GM23338 (cell line): Measurements from ENCODE around the gene PACS1. TPM values are rescaled to one million over a fixed set of nuclear protein-coding genes. Genes with fewer than 3 reads are reported as not detected.

Source experiments
- ATAC-seq: fragments of 200-7000 bp; cut with Tn5 transposase; 3 replicates; pipeline ENCODE4 v1.9.1; 2020
- DNase-seq: peaks from one replicate; pipeline ENCODE4 v3.0.0-alpha.2; 2015; ENCODE audit warnings: low spot score
- H2AFZ ChIP-seq: fragments of 200-600 bp; sonication (generic); 2 replicates; pipeline ENCODE4 v1.8.0; 2016; ENCODE audit warnings: antibody characterized with exemption, mild to moderate bottlenecking, moderate library complexity
- H3F3A ChIP-seq: fragments of 200-600 bp; sonication (generic); replicated peaks from 2 replicates; pipeline ENCODE4 v1.8.0; 2017; ENCODE audit warnings: antibody characterized with exemption, mixed run types, low read depth
- H3K27ac ChIP-seq: fragments of 200-600 bp; sonication (generic); 2 replicates; pipeline ENCODE4 v1.6.1; 2016; ENCODE audit warnings: low read depth
- H3K27me3 ChIP-seq: fragments of 200-600 bp; sonication (generic); 2 replicates; pipeline ENCODE4 v1.8.0; 2016; ENCODE audit warnings: mild to moderate bottlenecking, mixed run types, moderate library complexity; ENCODE audit not compliant: insufficient read depth
- H3K36me3 ChIP-seq: fragments of 200-600 bp; sonication (generic); 2 replicates; pipeline ENCODE4 v1.8.0; 2016; ENCODE audit warnings: mild to moderate bottlenecking; ENCODE audit not compliant: insufficient read depth
- H3K4me1 ChIP-seq: fragments of 200-600 bp; sonication (generic); 2 replicates; pipeline ENCODE4 v1.8.0; 2016; ENCODE audit warnings: mild to moderate bottlenecking, moderate library complexity; ENCODE audit not compliant: insufficient read depth
- H3K4me2 ChIP-seq: fragments of 200-600 bp; sonication (generic); 2 replicates; pipeline ENCODE4 v1.7.1; 2017; ENCODE audit warnings: mixed run types
- H3K4me3 ChIP-seq: fragments of 200-600 bp; sonication (generic); 2 replicates; pipeline ENCODE4 v1.6.1; 2016; ENCODE audit warnings: mixed run types
- H3K79me2 ChIP-seq: fragments of 200-600 bp; sonication (generic); replicated peaks from 2 replicates; pipeline ENCODE4 v1.8.0; 2017; ENCODE audit warnings: mild to moderate bottlenecking; ENCODE audit not compliant: insufficient read depth
- H3K9me2 ChIP-seq: fragments of 200-600 bp; sonication (generic); 2 replicates; pipeline ENCODE4 v1.8.0; 2017; ENCODE audit not compliant: insufficient read depth
- H4K20me1 ChIP-seq: fragments of 200-600 bp; sonication (generic); replicated peaks from 2 replicates; pipeline ENCODE4 v1.8.0; 2017; ENCODE audit warnings: mild to moderate bottlenecking; ENCODE audit not compliant: insufficient read depth
- H3K27ac Mint-ChIP-seq: 2 replicates; pipeline ENCODE4 v1.8.0; 2020; ENCODE audit warnings: inconsistent platforms, mild to moderate bottlenecking, moderate library complexity, mixed read lengths
- H3K27me3 Mint-ChIP-seq: 3 replicates; pipeline ENCODE4 v1.8.0; 2022; ENCODE audit warnings: low read depth, mild to moderate bottlenecking, moderate library complexity, mixed read lengths, inconsistent platforms; ENCODE audit not compliant: insufficient read depth, poor library complexity
- H3K36me3 Mint-ChIP-seq: 3 replicates; pipeline ENCODE4 v1.8.0; 2021; ENCODE audit warnings: low read depth, mild to moderate bottlenecking, inconsistent platforms, moderate library complexity, mixed read lengths
- H3K4me1 Mint-ChIP-seq: 3 replicates; pipeline ENCODE4 v1.8.0; 2020; ENCODE audit warnings: mild to moderate bottlenecking, inconsistent platforms, mixed read lengths
- H3K4me3 Mint-ChIP-seq: 3 replicates; pipeline ENCODE4 v1.8.0; 2021; ENCODE audit warnings: moderate library complexity, mild to moderate bottlenecking, inconsistent platforms, mixed read lengths
- H3K9me3 Mint-ChIP-seq: 3 replicates; pipeline ENCODE4 v1.8.0; 2020; ENCODE audit warnings: moderate library complexity, mild to moderate bottlenecking, inconsistent platforms, mixed read lengths
- CREB1 ChIP-seq: fragments of 250-450 bp; sonication (Bioruptor Pico); IDR thresholded peaks from 2 replicates; pipeline ENCODE4 v1.5.0; 2020; ENCODE audit warnings: low read depth, mild to moderate bottlenecking, moderate library complexity
- EZH2 ChIP-seq: fragments of 200-600 bp; sonication (generic); IDR thresholded peaks from one replicate; pipeline ENCODE4 v1.8.0; 2017; ENCODE audit warnings: antibody characterized with exemption, mild to moderate bottlenecking, low read depth; ENCODE audit not compliant: unreplicated experiment
- EZH2phosphoT487 ChIP-seq: fragments of 200-600 bp; sonication (generic); IDR thresholded peaks from one replicate; pipeline ENCODE4 v1.8.1; 2018; ENCODE audit warnings: antibody characterized with exemption; ENCODE audit not compliant: unreplicated experiment
- JUNB ChIP-seq: IDR thresholded peaks from one replicate; pipeline ENCODE4 v1.6.1; 2016; ENCODE audit warnings: antibody characterized with exemption; ENCODE audit not compliant: unreplicated experiment
- NANOG ChIP-seq: IDR thresholded peaks from 2 replicates; pipeline ENCODE4 v1.6.1; 2016; ENCODE audit warnings: antibody characterized with exemption, borderline replicate concordance
- POLR2AphosphoS5 ChIP-seq: IDR thresholded peaks from 2 replicates; pipeline ENCODE4 v1.6.1; 2016; ENCODE audit warnings: antibody characterized with exemption, low read depth
- REST ChIP-seq: IDR thresholded peaks from one replicate; pipeline ENCODE4 v1.6.1; 2018; ENCODE audit warnings: antibody characterized with exemption; ENCODE audit not compliant: unreplicated experiment
- STAT1 ChIP-seq: IDR thresholded peaks from one replicate; pipeline ENCODE4 v1.6.1; 2016; ENCODE audit warnings: antibody characterized with exemption; ENCODE audit not compliant: unreplicated experiment
- ZNF114 ChIP-seq: fragments of 250-450 bp; sonication (Bioruptor Pico); IDR thresholded peaks from 2 replicates; pipeline ENCODE4 v1.5.0; 2020; ENCODE audit warnings: mild to moderate bottlenecking, moderate library complexity
- ZNF331 ChIP-seq: fragments of 250-450 bp; sonication (Bioruptor Pico); IDR thresholded peaks from 2 replicates; pipeline ENCODE4 v1.5.0; 2020; ENCODE audit warnings: low read depth, mild to moderate bottlenecking, moderate library complexity
- polyA plus RNA-seq: library from polyadenylated mRNA; unstranded; fragments of >200 nt; fragmentation: Nextera tagmentation; extraction: Ambion mirVana; gene quantifications from 2 replicates; pipeline ENCODE4 v1.2.1, GENCODE V29; 2016
- total RNA-seq: library from RNA; depleted of rRNA; stranded (reverse); fragments of >200 nt; shearing (Covaris generic); gene quantifications from 2 replicates; pipeline ENCODE4 v1.2.3, GENCODE V29; 2014
- TF ChIP-seq, protein P1 (sequence below): IDR thresholded peaks from 2 replicates; pipeline ENCODE4 v1.6.1; 2016; ENCODE audit warnings: antibody characterized with exemption
- TF ChIP-seq, protein P2 (sequence below), 2 experiments: fragments of 200-600 bp in 1 of 2; sonication (generic) in 1 of 2; conservative IDR thresholded peaks; 2 replicates each; pipeline versions ENCODE4 v1.5.1 to v1.6.1; 2016 to 2017; ENCODE audit warnings: antibody characterized with exemption in 2 of 2, low read depth in 2 of 2, mild to moderate bottlenecking in 2 of 2, moderate library complexity in 1 of 2
- TF ChIP-seq, protein P3 (sequence below): fragments of 250-450 bp; sonication (Bioruptor Pico); IDR thresholded peaks from 2 replicates; pipeline ENCODE4 v1.5.0; 2020; ENCODE audit warnings: mild to moderate bottlenecking, moderate library complexity

The PACS1 gene
- total and polyA plus RNA-seq, 2 experiments from 2014 or later, result 8.0 to 37.5 TPM

GRCh38 chr11:66109294-66109693, 39.2 kb downstream of the PACS1 start:
- Histone ChIP-seq H3K4me3 (no peak overlapping the region), H3F3A (no peaks in the 10 kb centered on the region), H3K36me3 (no peaks in the 10 kb centered on the region), H3K79me2 (peaks cover 17% of the 10 kb centered on the region), H3K27me3 (no peaks in the 10 kb centered on the region), H3K4me1 (peaks cover 44% of the 10 kb centered on the region), H3K27ac (no peak overlapping the region), H2AFZ (no peak overlapping the region), H4K20me1 (0 out of 2 replicates have a peak, but pooled peaks cover 3% of the 10 kb centered on the region), H3K9me2 (no peaks in the 10 kb centered on the region), H3K4me2 (no peak overlapping the region)
- Mint-ChIP-seq H3K27ac (no peak overlapping the region), H3K27me3 (peaks cover 8% of the 10 kb centered on the region), H3K36me3 (no peaks in the 10 kb centered on the region), H3K9me3 (no peaks in the 10 kb centered on the region), H3K4me1 (peaks cover 35% of the 10 kb centered on the region), H3K4me3 (no peak overlapping the region)
- no peak for TF ChIP-seq EZH2
- no peak for TF ChIP-seq REST
- TF ChIP-seq EZH2phosphoT487, result no peak
- TF ChIP-seq NANOG, result no peak
- TF ChIP-seq, protein P1, sequence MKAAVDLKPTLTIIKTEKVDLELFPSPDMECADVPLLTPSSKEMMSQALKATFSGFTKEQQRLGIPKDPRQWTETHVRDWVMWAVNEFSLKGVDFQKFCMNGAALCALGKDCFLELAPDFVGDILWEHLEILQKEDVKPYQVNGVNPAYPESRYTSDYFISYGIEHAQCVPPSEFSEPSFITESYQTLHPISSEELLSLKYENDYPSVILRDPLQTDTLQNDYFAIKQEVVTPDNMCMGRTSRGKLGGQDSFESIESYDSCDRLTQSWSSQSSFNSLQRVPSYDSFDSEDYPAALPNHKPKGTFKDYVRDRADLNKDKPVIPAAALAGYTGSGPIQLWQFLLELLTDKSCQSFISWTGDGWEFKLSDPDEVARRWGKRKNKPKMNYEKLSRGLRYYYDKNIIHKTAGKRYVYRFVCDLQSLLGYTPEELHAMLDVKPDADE, result no peak
- TF ChIP-seq, protein P2, sequence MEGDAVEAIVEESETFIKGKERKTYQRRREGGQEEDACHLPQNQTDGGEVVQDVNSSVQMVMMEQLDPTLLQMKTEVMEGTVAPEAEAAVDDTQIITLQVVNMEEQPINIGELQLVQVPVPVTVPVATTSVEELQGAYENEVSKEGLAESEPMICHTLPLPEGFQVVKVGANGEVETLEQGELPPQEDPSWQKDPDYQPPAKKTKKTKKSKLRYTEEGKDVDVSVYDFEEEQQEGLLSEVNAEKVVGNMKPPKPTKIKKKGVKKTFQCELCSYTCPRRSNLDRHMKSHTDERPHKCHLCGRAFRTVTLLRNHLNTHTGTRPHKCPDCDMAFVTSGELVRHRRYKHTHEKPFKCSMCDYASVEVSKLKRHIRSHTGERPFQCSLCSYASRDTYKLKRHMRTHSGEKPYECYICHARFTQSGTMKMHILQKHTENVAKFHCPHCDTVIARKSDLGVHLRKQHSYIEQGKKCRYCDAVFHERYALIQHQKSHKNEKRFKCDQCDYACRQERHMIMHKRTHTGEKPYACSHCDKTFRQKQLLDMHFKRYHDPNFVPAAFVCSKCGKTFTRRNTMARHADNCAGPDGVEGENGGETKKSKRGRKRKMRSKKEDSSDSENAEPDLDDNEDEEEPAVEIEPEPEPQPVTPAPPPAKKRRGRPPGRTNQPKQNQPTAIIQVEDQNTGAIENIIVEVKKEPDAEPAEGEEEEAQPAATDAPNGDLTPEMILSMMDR (conservative IDR thresholded peaks at IDR 0.05; ENCODE audit: low read depth in 2 of 2), result no peak
- TF ChIP-seq ZNF114 (CRISPR knock-in tag), result no peak
- no peak for TF ChIP-seq POLR2AphosphoS5
- no peak for TF ChIP-seq STAT1
- TF ChIP-seq CREB1 (CRISPR knock-in tag), result no peak
- TF ChIP-seq, protein P3, sequence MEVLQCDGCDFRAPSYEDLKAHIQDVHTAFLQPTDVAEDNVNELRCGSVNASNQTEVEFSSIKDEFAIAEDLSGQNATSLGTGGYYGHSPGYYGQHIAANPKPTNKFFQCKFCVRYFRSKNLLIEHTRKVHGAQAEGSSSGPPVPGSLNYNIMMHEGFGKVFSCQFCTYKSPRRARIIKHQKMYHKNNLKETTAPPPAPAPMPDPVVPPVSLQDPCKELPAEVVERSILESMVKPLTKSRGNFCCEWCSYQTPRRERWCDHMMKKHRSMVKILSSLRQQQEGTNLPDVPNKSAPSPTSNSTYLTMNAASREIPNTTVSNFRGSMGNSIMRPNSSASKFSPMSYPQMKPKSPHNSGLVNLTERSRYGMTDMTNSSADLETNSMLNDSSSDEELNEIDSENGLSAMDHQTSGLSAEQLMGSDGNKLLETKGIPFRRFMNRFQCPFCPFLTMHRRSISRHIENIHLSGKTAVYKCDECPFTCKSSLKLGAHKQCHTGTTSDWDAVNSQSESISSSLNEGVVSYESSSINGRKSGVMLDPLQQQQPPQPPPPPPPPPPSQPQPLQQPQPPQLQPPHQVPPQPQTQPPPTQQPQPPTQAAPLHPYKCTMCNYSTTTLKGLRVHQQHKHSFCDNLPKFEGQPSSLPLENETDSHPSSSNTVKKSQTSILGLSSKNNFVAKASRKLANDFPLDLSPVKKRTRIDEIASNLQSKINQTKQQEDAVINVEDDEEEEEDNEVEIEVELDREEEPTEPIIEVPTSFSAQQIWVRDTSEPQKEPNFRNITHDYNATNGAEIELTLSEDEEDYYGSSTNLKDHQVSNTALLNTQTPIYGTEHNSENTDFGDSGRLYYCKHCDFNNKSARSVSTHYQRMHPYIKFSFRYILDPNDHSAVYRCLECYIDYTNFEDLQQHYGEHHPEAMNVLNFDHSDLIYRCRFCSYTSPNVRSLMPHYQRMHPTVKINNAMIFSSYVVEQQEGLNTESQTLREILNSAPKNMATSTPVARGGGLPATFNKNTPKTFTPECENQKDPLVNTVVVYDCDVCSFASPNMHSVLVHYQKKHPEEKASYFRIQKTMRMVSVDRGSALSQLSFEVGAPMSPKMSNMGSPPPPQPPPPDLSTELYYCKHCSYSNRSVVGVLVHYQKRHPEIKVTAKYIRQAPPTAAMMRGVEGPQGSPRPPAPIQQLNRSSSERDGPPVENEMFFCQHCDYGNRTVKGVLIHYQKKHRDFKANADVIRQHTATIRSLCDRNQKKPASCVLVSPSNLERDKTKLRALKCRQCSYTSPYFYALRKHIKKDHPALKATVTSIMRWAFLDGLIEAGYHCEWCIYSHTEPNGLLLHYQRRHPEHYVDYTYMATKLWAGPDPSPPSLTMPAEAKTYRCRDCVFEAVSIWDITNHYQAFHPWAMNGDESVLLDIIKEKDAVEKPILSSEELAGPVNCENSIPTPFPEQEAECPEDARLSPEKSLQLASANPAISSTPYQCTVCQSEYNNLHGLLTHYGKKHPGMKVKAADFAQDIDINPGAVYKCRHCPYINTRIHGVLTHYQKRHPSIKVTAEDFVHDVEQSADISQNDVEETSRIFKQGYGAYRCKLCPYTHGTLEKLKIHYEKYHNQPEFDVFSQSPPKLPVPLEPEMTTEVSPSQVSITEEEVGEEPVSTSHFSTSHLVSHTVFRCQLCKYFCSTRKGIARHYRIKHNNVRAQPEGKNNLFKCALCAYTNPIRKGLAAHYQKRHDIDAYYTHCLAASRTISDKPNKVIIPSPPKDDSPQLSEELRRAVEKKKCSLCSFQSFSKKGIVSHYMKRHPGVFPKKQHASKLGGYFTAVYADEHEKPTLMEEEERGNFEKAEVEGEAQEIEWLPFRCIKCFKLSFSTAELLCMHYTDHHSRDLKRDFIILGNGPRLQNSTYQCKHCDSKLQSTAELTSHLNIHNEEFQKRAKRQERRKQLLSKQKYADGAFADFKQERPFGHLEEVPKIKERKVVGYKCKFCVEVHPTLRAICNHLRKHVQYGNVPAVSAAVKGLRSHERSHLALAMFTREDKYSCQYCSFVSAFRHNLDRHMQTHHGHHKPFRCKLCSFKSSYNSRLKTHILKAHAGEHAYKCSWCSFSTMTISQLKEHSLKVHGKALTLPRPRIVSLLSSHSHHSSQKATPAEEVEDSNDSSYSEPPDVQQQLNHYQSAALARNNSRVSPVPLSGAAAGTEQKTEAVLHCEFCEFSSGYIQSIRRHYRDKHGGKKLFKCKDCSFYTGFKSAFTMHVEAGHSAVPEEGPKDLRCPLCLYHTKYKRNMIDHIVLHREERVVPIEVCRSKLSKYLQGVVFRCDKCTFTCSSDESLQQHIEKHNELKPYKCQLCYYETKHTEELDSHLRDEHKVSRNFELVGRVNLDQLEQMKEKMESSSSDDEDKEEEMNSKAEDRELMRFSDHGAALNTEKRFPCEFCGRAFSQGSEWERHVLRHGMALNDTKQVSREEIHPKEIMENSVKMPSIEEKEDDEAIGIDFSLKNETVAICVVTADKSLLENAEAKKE (CRISPR knock-in tag), result no peak
- no peak for TF ChIP-seq ZNF331 (CRISPR knock-in tag)
- TF ChIP-seq JUNB, result no peak
- no peak for DNase-seq
- ATAC-seq, result no peak
